NCI-H1694 treated with DMSO at 0.1 percent for 48 hours (cell line): ENCODE data around the gene TBC1D20.

Experiments
- DNase-seq: peaks from one replicate; lab custom pipeline; 2025; lab: John Stamatoyannopoulos, UW

TBC1D20 gene

DNA sequence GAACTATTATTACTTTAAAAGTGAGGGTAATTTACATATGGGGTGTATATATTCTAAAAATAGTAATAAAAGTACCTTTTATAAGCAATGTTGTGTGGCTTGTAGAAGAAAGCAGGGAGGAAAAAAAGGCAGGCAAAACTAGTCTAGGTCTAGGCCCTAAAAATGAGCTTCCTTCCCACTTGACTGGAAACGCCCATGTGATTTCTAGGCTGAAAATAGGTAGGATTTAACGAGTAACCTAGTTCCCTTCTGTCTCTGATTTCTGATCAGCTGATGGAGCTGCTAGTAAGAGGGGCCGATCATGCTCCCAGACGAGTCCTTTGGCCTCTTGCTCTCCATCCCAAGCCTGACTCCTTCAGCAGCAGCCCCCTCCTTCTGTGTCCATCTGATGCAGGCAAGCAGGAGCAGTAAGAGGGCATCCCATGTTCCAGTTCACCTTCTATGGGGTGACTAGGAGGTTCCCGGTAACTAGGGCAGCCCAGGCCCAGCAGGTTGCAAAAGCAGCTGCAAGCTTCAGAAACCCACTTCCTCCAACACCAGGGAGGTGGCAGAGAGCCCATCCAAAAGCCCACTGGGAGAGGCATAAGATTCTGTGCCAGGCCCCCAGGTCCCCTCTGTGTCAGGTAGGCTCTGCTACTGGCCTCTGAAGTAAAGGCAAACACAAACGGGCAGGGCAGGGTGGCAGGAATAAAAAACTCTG, 24.4 kb downstream of the TBC1D20 start:
- no peak for DNase-seq

DNA sequence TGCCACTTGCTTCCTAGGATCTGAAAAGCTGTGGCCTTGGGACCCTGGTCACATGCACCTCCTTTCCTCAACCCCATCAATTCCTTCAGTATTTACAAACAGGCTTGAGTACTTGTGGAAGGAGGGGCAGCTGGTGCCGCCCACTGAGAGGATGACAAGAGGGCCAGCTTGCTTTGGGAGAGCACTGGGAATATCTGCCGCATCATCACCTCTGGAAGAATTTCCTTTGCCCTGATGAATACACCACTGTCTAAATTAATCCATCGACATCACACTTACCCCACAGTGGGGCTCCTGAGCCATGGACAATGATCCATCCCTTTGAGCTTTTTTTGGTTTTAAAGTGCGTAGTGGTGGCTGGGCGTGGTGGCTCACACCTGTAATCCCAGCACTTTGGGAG, 25.9 kb downstream of the TBC1D20 start:
- no peak for DNase-seq

DNA sequence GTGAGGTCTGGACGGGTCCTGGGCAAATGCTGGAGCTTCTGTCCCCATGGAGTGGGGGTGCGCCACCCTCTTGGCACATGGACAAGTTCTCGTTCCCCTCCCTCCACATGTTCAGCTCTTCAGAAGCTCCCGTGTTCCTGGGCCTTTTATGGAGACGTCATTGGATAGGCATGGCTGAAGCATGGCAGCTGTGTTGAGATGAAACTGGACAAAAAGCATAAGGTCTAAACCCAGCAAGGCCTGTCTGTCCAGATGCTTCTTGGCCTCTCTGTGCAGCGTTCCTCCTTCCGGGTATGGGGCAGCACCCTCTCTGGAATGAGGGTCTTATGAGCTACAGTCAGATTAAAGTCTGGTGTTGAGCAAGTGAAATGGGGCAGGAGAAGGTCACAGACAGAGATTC, 26.8 kb downstream of the TBC1D20 start:
- DNase-seq, result no peak

DNA sequence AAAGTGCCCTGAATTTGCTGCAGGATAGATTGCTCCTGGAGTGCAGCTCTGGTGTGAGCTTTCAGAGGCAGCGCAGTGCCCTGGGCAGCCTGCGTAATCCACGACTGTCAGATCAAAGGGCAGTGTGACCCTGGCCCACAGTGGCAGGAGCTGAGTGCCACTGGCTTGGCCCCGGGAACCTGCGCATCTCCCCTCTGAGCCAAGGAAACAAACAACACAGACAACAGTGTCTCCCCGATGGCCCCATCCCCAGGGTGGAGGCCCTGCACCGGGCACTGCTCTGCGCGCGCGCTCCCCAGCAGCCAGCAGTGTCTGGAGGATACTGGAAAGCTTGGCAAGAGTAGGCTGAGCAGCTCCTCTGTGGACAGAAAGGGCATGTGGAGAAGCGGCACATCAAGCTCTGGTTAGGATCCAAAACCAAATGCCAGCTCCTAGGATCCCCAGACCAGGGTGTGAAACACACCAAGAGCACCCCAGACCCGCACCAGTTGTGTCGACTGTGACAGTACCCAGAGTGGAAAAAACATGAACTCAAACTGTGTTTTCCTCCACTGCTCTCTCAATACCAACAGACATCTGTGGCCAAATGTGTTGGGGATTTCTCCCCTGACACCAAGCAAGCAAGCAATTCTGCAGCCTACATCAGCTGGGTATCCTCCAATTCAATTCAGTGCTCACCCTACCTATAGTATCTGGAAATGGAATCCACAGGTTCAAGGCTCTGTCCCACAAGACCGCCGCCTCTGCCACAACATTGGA, 27.5 kb downstream of the TBC1D20 start:
- no peak for DNase-seq

- no peak for DNase-seq
Measured at GRCh38 chr20:434221-434620, 28.1 kb downstream of the TBC1D20 start.

- DNase-seq, result no peak
Measured at GRCh38 chr20:433300-433975, 28.9 kb downstream of the TBC1D20 start.

DNA sequence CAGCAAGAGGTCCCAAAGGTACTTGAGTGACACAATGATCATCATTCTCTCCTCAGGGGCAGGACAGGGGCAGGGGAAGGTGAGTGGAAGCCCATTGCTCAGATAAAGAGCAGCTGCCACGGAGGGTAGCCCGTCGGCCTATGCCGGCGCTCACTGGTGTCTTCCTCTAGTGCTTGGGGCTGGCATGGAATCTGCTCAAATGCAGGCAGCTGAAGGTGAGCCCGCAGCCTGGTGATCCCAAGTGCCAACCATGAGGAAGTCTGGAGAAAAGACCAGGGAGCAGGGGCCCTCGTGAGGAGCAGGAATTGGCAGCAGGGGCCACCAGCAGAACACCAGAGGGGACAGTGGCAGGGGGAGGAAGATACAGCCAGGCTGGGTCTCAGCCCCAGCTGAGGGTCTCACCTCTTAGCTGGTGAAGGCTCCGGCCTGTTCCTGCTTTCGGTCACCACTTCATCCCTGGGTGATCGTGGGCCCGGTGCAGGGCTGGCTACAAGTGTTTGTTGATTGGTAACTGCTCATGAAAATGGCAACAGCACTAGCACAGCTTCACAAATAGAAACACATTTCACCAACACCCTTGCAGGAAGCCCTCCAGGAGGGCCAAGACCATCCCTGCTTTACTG, 29.5 kb downstream of the TBC1D20 start:
- no peak for DNase-seq

DNA sequence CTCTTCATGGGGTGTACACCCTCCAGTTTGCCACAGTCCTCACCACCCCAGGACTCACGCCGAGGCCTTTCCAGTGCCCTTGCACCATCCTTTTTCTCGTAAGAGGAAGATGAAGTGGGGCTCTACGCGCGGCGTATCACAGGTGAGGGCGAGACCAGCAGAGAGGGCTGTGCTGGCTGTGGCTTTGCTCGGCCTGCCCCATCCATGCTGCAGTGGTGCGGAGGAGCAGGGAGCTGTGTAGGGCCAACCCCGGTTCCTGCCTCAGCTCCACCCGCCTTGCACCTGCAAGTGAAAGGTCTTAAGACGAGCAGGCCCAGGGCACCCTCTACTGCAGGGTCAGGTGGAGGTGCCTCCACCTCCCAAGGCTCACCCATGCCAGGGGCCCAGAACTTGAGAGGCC, 30.1 kb downstream of the TBC1D20 start:
- DNase-seq, result no peak

DNA sequence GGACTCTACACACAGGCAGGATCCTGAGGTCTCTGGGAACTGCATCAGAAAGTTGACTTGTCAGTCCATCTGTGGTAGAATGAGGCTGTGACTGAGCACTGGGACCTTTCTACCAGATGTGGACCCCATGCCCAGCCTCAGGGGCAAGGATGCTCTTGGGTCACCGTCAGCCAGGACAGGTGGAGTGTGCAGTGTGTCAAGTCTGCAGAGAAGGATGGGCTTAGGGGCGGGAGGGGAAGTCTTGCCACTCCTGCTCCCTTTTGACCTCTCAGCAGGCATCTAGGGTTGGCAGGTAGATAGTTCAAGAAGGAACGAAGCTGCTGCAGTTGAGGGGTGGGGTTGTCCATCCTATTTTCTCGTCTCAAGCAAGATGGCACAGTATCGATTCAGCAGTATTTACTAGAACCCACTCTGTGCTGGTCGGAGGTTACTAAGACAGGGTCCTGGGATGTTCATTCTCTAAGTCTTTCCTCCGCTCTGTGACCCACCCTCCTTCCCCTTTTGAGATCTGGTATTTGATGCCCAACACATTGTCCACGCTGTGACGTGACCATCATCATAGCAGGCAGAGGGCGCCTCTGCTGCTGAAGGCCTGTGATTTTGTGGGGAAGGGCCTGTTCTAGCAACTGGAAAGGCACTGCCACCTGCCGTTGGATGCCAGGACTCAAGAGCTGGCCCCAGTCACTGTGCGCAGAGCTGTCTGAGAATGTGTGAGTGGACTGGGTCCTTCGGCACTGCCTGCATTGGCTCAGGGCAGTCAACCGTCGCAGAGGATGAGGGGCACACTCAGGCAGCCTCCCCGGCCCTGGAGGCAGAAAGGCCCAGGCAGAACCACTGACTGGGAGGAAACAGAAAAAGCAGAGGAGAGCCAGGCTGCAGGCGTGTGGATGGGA, 31.1 kb downstream of the TBC1D20 start:
- peak; percentile 55 for DNase-seq

- no peak for DNase-seq
Measured at GRCh38 chr20:430091-430999, 32.0 kb downstream of the TBC1D20 start.

GRCh38 chr20:428658-429200, 33.6 kb downstream of the TBC1D20 start:
- no peak for DNase-seq

- no peak for DNase-seq
Measured at GRCh38 chr20:427849-428657, 34.3 kb downstream of the TBC1D20 start.

DNA sequence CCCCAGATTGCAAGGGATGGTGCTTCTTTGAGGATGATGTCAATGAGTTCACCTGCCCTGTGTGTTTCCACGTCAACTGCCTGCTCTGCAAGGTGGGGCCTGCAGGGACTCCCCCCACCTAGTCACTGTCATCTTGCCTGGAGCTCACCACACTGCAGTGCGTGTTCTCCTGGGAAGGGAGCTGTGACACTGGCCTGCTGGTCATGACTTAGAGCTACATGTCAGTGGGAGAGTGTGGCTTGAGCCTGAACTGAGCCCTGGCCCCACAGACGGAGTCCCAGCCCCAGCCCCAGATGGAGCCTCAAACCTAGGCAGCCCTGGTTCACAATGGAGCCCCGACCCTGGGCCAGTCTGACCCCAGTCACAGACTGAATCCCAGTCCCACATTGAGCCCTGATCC, 34.9 kb downstream of the TBC1D20 start:
- DNase-seq, result no peak

DNA sequence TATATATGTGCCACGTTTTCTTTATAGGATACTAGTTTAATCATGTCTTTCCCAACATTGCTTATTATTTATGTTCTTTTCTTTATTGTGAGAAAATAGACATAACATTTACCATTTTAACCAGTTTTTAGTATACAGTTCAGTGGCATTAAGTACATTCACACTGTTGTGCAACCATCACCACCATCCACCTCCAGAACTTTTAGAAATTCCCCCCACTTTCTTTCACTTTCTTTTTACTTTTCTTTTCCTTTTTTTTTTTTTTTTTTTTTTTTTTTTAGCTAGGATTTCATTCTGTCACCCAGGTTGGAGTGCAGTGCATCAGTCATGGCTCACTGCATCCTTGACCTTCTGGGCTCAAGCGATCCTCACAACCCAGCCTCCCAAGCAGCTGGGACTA, 35.8 kb downstream of the TBC1D20 start:
- no peak for DNase-seq

GRCh38 chr20:421685-422250, 40.6 kb downstream of the TBC1D20 start:
- DNase-seq, result no peak

- DNase-seq, result no peak
Measured at GRCh38 chr20:420721-421574, 41.4 kb downstream of the TBC1D20 start.

DNA sequence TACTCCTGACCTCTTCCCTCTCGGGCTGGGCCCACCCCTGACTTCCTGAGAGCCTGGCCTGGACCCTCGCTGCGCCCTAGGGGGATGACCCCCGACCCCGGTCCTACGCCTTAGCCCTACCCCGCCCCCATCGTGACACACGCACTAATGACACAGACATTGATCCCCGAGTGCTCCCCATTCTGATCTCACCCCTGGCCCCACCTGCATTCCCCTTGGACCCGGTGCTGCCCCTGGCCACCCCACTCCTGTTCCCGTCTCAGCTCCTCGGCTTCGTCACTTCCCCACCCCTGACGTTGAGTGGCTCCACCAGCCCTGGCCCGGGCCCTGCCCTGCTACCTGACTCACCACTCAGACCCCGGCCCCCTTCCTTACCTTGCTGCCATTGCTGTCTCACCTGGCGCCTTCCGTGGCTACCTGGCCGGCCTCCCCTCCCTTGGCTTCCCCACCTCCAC, 42.1 kb downstream of the TBC1D20 start:
- DNase-seq, result no peak

DNA sequence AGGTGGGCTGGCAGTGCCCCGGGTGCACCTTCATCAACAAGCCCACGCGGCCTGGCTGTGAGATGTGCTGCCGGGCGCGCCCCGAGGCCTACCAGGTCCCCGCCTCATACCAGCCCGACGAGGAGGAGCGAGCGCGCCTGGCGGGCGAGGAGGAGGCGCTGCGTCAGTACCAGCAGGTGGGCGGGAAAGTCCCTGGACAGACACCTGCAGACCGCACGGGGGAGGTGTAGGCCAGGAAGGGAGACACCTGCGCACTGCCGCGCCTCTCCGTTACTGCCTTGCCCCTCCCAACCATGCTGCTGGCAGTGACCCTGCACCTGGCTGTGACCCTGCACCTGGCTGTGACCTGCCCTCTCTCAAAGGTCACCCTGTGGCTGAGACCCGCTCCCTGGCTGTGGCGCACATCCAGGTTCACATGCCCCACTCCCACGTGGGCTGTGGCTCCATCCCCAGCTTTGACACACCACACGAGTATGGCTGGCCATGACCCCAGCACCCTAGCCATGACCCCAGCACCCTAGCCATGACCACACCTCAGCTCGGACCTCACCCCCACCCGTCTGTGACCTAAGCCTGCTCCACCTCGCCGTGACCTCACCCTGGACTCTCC, 42.7 kb downstream of the TBC1D20 start:
- no peak for DNase-seq
